ENCODE data around the gene TRAPPC2L.

Gene TRAPPC2L

DNA sequence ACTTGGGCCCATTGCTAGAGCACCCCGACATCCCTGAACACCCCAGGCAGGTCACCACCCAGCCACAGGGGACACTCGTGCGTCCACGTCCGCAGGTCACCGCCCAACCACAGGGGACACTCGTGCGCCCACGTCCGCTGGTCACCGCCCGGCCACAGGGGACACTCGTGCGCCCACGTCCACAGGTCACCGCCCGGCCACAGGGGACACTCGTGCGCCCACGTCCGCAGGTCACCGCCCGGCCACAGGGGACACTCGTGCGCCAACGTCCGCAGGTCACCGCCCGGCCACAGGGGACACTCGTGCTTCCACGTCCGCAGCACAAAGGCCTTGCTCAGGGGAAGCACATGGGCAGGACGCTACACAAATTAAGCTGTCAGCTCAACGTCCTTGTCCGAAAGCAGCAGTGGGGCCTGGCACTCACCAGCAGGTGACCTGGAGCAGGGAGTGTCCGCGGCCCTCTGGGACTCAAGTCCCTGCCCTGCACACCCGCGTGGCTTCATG, 17.8 kb upstream of the TRAPPC2L start:
- no peak overlapping the region for H3K27ac ChIP-seq
- DNase-seq: no peak
- H3K27me3 ChIP-seq (replicated peaks): no peaks in the 10 kb centered on the region
- TF ChIP-seq CTCF (IDR thresholded peaks at IDR 0.05; ENCODE audit: low read depth, low read length, missing control alignments): no peak
- peaks cover 17% of the 10 kb centered on the region for H3K36me3 ChIP-seq (replicated peaks)
- no peak overlapping the region for H3K4me3 ChIP-seq (ENCODE audit: low read depth, low read length)
- in situ Hi-C loops (cut with HindIII; ENCODE audit: low pct_ligation_motif_present, low sequenced_read_pairs): no loop called here

GRCh38 chr16:88839745-88840599, 17.0 kb upstream of the TRAPPC2L start:
- H3K36me3 ChIP-seq (replicated peaks): peaks cover 17% of the 10 kb centered on the region
- no peak for TF ChIP-seq CTCF (IDR thresholded peaks at IDR 0.05; ENCODE audit: low read depth, low read length, missing control alignments)

GRCh38 chr16:88840600-88841215, 16.2 kb upstream of the TRAPPC2L start:
- H3K4me3 ChIP-seq (ENCODE audit: low read depth, low read length): no peak overlapping the region
- H3K36me3 ChIP-seq (replicated peaks): peaks cover 17% of the 10 kb centered on the region
- no peak overlapping the region for H3K27ac ChIP-seq
- no peak for DNase-seq
- no peaks in the 10 kb centered on the region for H3K27me3 ChIP-seq (replicated peaks)
- no peak for TF ChIP-seq CTCF (IDR thresholded peaks at IDR 0.05; ENCODE audit: low read depth, low read length, missing control alignments)
- in situ Hi-C loops (cut with HindIII; ENCODE audit: low pct_ligation_motif_present, low sequenced_read_pairs): no loop called here

More at GRCh38 chr16:88839745-88840599, 17.0 kb upstream of the TRAPPC2L start:
- Histone ChIP-seq H3K27ac (no peak overlapping the region), H3K4me3 (ENCODE audit: low read depth, low read length) (no peak overlapping the region), H3K27me3 (replicated peaks) (no peaks in the 10 kb centered on the region)
- no peak for DNase-seq
- in situ Hi-C loops (cut with HindIII; ENCODE audit: low pct_ligation_motif_present, low sequenced_read_pairs): no loop called here

DNA sequence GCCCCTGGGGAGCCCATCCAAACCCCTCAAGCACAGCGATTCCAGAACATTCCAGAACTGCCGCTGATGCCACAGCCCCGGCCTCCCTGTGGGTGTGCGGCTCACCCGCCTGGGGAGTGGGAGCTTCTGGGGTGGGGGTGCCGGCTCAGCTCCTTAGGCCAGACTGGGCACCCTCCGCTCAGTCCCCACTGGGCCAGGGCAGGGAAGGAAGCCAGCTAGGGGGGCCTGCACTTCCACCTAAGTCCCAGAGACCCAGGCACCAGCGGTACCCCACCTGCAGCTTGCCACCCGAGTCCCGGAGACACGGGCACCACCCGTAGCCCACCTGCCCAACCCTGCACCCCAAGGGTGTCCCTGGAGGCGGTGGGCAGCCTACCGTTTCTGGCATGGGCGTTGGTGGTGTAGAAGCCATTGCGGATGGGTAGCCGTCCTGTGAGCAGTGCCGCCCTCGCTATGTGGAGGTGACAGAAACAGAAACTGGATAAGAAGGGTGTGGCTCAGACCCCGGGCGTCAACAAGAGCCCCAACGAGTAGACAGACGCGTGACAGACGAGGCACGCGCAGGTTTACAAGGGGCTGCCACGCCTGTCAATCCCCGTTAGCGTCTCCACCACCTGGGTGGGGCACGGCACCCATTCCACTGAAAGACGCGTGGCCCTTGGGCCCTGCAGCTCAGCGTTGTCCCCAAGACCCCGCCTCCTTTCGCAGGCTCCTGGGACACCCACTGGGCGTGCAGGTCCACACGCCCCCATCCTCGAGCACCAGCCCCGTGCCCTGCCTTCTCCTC, 15.2 kb upstream of the TRAPPC2L start:
- TF ChIP-seq CTCF (IDR thresholded peaks at IDR 0.05; ENCODE audit: low read depth, low read length, missing control alignments): no peak
- no peak overlapping the region for H3K27ac ChIP-seq
- no peaks in the 10 kb centered on the region for H3K27me3 ChIP-seq (replicated peaks)

GRCh38 chr16:88842308-88842756, 14.6 kb upstream of the TRAPPC2L start:
- Histone ChIP-seq H3K36me3 (replicated peaks) (peaks cover 17% of the 10 kb centered on the region), H3K4me3 (ENCODE audit: low read depth, low read length) (no peak overlapping the region), H3K27ac (no peak overlapping the region), H3K27me3 (replicated peaks) (no peaks in the 10 kb centered on the region)
- in situ Hi-C loops (cut with HindIII; ENCODE audit: low pct_ligation_motif_present, low sequenced_read_pairs): no loop called here
- TF ChIP-seq CTCF (IDR thresholded peaks at IDR 0.05; ENCODE audit: low read depth, low read length, missing control alignments): no peak
- no peak for DNase-seq

More for the DNA sequence above, 15.2 kb upstream of the TRAPPC2L start:
- H3K36me3 ChIP-seq (replicated peaks): peaks cover 17% of the 10 kb centered on the region
- in situ Hi-C loops (cut with HindIII; ENCODE audit: low pct_ligation_motif_present, low sequenced_read_pairs): no loop called here
- no peak for DNase-seq
- no peak overlapping the region for H3K4me3 ChIP-seq (ENCODE audit: low read depth, low read length)
